ENCODE results near the gene BAZ1A. TPM values are rescaled to one million over a fixed set of nuclear protein-coding genes. Genes with fewer than 3 reads are reported as not detected.

BAZ1A gene
- total RNA-seq, 2 experiments from 2014 or later: 47.4 to 49.4 TPM

- no peak for TF ChIP-seq CTCF (IDR thresholded peaks at IDR 0.05)
- H3K4me1 Mint-ChIP-seq (ENCODE audit: low read depth): peaks cover 23% of the 10 kb centered on the region
- ChIA-PET POLR2A (no interaction called here), CTCF (interaction anchor here (1.0 to 12.9 kb wide), 4 partner anchors 8 to 39 kb away, joined by 3 to 105 read pairs (median 42); no protein-coding TSS in a partner anchor)
- H3K36me3 Mint-ChIP-seq (ENCODE audit: low read depth): peaks cover 1% of the 10 kb centered on the region
- H3K27me3 Mint-ChIP-seq: no peaks in the 10 kb centered on the region
- intact Hi-C loops (cut with micrococcal nuclease): no loop called here
- H3K27ac Mint-ChIP-seq: no peak overlapping the region
- ATAC-seq: no peak
- no peak for DNase-seq
- H3K4me3 Mint-ChIP-seq: no peak overlapping the region
- no peaks in the 10 kb centered on the region for H3K9me3 Mint-ChIP-seq
Observed at GRCh38 chr14:34711169-34711568, 164.0 kb downstream of the BAZ1A start.

GRCh38 chr14:34710744-34711143 lies 164.4 kb downstream of the BAZ1A start:
- ChIA-PET POLR2A (interaction anchor here (0.7 kb wide), 1 partner anchor 10 kb away, joined by 3 read pairs; no protein-coding TSS in a partner anchor), CTCF (interaction anchor here (1.3 to 12.9 kb wide), 3 partner anchors 13 to 39 kb away, joined by 3 to 105 read pairs (median 80); no protein-coding TSS in a partner anchor)
- H3K27ac Mint-ChIP-seq: no peak overlapping the region
- no peak overlapping the region for H3K4me3 Mint-ChIP-seq
- peaks cover 23% of the 10 kb centered on the region for H3K4me1 Mint-ChIP-seq (ENCODE audit: low read depth)
- TF ChIP-seq CTCF (IDR thresholded peaks at IDR 0.05): no peak
- ATAC-seq: no peak
- intact Hi-C loops (cut with micrococcal nuclease): no loop called here
- no peaks in the 10 kb centered on the region for H3K9me3 Mint-ChIP-seq
- peaks cover 1% of the 10 kb centered on the region for H3K36me3 Mint-ChIP-seq (ENCODE audit: low read depth)
- no peak for DNase-seq
- H3K27me3 Mint-ChIP-seq: no peaks in the 10 kb centered on the region

GRCh38 chr14:34710006-34710405 lies 165.2 kb downstream of the BAZ1A start:
- Mint-ChIP-seq H3K27ac (no peak overlapping the region), H3K27me3 (no peaks in the 10 kb centered on the region), H3K4me3 (no peak overlapping the region), H3K36me3 (ENCODE audit: low read depth) (peaks cover 1% of the 10 kb centered on the region), H3K9me3 (no peaks in the 10 kb centered on the region), H3K4me1 (ENCODE audit: low read depth) (peaks cover 18% of the 10 kb centered on the region)
- intact Hi-C loops (cut with micrococcal nuclease): no loop called here
- ChIA-PET CTCF (interaction anchor here (1.1 to 12.9 kb wide), 4 partner anchors 13 to 54 kb away, joined by 3 to 105 read pairs (median 42); no protein-coding TSS in a partner anchor), POLR2A (interaction anchor here (0.7 kb wide), 1 partner anchor 9 kb away, joined by 3 read pairs; no protein-coding TSS in a partner anchor)
- TF ChIP-seq CTCF (IDR thresholded peaks at IDR 0.05): no peak
- DNase-seq: no peak
- ATAC-seq: no peak

- ATAC-seq (no peak), DNase-seq (no peak)
- H3K4me1 Mint-ChIP-seq (ENCODE audit: low read depth): peaks cover 11% of the 10 kb centered on the region
- peaks cover 1% of the 10 kb centered on the region for H3K36me3 Mint-ChIP-seq (ENCODE audit: low read depth)
- no peak for TF ChIP-seq CTCF (IDR thresholded peaks at IDR 0.05)
- H3K27me3 Mint-ChIP-seq: no peaks in the 10 kb centered on the region
- no peaks in the 10 kb centered on the region for H3K9me3 Mint-ChIP-seq
- intact Hi-C loops (cut with micrococcal nuclease): no loop called here
- H3K27ac Mint-ChIP-seq: no peak overlapping the region
- ChIA-PET CTCF (interaction anchor here (0.7 to 10.2 kb wide), 3 partner anchors 10 to 35 kb away, joined by 3 to 80 read pairs (median 6); no protein-coding TSS in a partner anchor), POLR2A (no interaction called here)
- H3K4me3 Mint-ChIP-seq: no peak overlapping the region
Observed at GRCh38 chr14:34707722-34708121, 167.4 kb downstream of the BAZ1A start.

Other genes with a start within 250 kb of the BAZ1A start
- 10 to 100 TPM; 61.1 to 62.8 TPM for gene SNX6, start 245.2 kb downstream of the BAZ1A start, total RNA-seq
- gene CFL2, start 160.8 kb downstream of the BAZ1A start, total RNA-seq: 1 to 10 TPM; 3.4 to 5.2 TPM
- gene SRP54, start 107.6 kb upstream of the BAZ1A start, total RNA-seq: 10 to 100 TPM; 79.6 to 79.8 TPM
- 10 to 100 TPM; 28.0 to 35.8 TPM for gene FAM177A1, start 170.9 kb upstream of the BAZ1A start, total RNA-seq
- gene PPP2R3C, start 246.6 kb upstream of the BAZ1A start, total RNA-seq: 10 to 100 TPM; 38.2 to 40.7 TPM
- 10 to 100 TPM; 30.6 to 34.4 TPM for gene PRORP, start 247.2 kb upstream of the BAZ1A start, total RNA-seq

All from activated CD8-positive, alpha-beta T cell treated with anti-CD3 and anti-CD28 coated beads for 36 hours (primary cell).